ENCODE measurements around the gene AK8. TPM values are rescaled to one million over a fixed set of nuclear protein-coding genes. Genes with fewer than 3 reads are reported as not detected.

Gene AK8
- total RNA-seq, 3 donors from 2014 or later (not counting 1 experiment from before 2014, with no cell fraction given) = 0.14 to 0.21 (median 0.18) TPM

- H3K4me3 ChIP-seq (ENCODE audit: low read length) = no peak overlapping the region
- ATAC-seq = no peak
- H3K9me3 ChIP-seq (ENCODE audit: control insufficient read depth, insufficient read depth, low read length) = no peaks in the 10 kb centered on the region
- intact Hi-C loops (cut with micrococcal nuclease) = no loop called here
- H3K27me3 ChIP-seq (ENCODE audit: control insufficient read depth, insufficient read depth, low read length) = peaks cover 4% of the 10 kb centered on the region
- Mint-ChIP-seq H3K27ac (no peak overlapping the region), H3K36me3 (no peaks in the 10 kb centered on the region), H3K4me3 (no peak overlapping the region), H3K4me1 (no peaks in the 10 kb centered on the region), H3K27me3 (ENCODE audit: low read depth in 2 of 2) (peaks cover 3 to 7% of the 10 kb centered on the region in 2 donors), H3K9me3 (no peaks in the 10 kb centered on the region)
- H3K27ac ChIP-seq (ENCODE audit: low read length) = no peak overlapping the region
- no peaks in the 10 kb centered on the region for H3K4me1 ChIP-seq (ENCODE audit: control insufficient read depth, insufficient read depth, low read length)
- TF ChIP-seq, protein P1, sequence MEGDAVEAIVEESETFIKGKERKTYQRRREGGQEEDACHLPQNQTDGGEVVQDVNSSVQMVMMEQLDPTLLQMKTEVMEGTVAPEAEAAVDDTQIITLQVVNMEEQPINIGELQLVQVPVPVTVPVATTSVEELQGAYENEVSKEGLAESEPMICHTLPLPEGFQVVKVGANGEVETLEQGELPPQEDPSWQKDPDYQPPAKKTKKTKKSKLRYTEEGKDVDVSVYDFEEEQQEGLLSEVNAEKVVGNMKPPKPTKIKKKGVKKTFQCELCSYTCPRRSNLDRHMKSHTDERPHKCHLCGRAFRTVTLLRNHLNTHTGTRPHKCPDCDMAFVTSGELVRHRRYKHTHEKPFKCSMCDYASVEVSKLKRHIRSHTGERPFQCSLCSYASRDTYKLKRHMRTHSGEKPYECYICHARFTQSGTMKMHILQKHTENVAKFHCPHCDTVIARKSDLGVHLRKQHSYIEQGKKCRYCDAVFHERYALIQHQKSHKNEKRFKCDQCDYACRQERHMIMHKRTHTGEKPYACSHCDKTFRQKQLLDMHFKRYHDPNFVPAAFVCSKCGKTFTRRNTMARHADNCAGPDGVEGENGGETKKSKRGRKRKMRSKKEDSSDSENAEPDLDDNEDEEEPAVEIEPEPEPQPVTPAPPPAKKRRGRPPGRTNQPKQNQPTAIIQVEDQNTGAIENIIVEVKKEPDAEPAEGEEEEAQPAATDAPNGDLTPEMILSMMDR (IDR thresholded peaks at IDR 0.05) = no peak
- H3K36me3 ChIP-seq (ENCODE audit: control insufficient read depth, insufficient read depth, low read length) = no peaks in the 10 kb centered on the region
- no peak for DNase-seq
- WGBS (ENCODE audit: insufficient coverage) = 94% methylated on average over 12 of the region's 12 CpGs
These were observed 52.0 kb downstream of the AK8 start for GRCh38 chr9:132826131-132826530.

- Histone ChIP-seq H3K4me1 (ENCODE audit: control insufficient read depth, insufficient read depth, low read length) (no peaks in the 10 kb centered on the region), H3K9me3 (ENCODE audit: control insufficient read depth, insufficient read depth, low read length) (no peaks in the 10 kb centered on the region), H3K36me3 (ENCODE audit: control insufficient read depth, insufficient read depth, low read length) (no peaks in the 10 kb centered on the region), H3K4me3 (ENCODE audit: low read length) (no peak overlapping the region), H3K27ac (ENCODE audit: low read length) (no peak overlapping the region), H3K27me3 (ENCODE audit: control insufficient read depth, insufficient read depth, low read length) (peaks cover 4% of the 10 kb centered on the region)
- intact Hi-C loops (cut with micrococcal nuclease) = no loop called here
- WGBS (ENCODE audit: insufficient coverage) = 81% methylated on average over 10 of the region's 10 CpGs
- Mint-ChIP-seq H3K9me3 (no peaks in the 10 kb centered on the region), H3K27ac (no peak overlapping the region), H3K36me3 (no peaks in the 10 kb centered on the region), H3K27me3 (ENCODE audit: low read depth in 2 of 2) (peaks cover under 1 to 3% of the 10 kb centered on the region in 2 donors), H3K4me1 (no peaks in the 10 kb centered on the region), H3K4me3 (no peak overlapping the region)
- DNase-seq (no peak), ATAC-seq (no peak)
- TF ChIP-seq, protein P1 (IDR thresholded peaks at IDR 0.05) = no peak
These were observed 52.7 kb downstream of the AK8 start for GRCh38 chr9:132825430-132825829.

- intact Hi-C loops (cut with micrococcal nuclease) = no loop called here
- Mint-ChIP-seq H3K4me3 (no peak overlapping the region), H3K4me1 (no peaks in the 10 kb centered on the region), H3K9me3 (no peaks in the 10 kb centered on the region), H3K27me3 (ENCODE audit: low read depth in 2 of 2) (peaks cover 0 to 3% of the 10 kb centered on the region in 2 donors), H3K36me3 (no peaks in the 10 kb centered on the region), H3K27ac (no peak overlapping the region)
- Histone ChIP-seq H3K27me3 (ENCODE audit: control insufficient read depth, insufficient read depth, low read length) (peaks cover 4% of the 10 kb centered on the region), H3K4me1 (ENCODE audit: control insufficient read depth, insufficient read depth, low read length) (no peaks in the 10 kb centered on the region), H3K4me3 (ENCODE audit: low read length) (no peak overlapping the region), H3K27ac (ENCODE audit: low read length) (no peak overlapping the region), H3K36me3 (ENCODE audit: control insufficient read depth, insufficient read depth, low read length) (no peaks in the 10 kb centered on the region), H3K9me3 (ENCODE audit: control insufficient read depth, insufficient read depth, low read length) (no peaks in the 10 kb centered on the region)
- WGBS (ENCODE audit: insufficient coverage) = 83% methylated on average over 1 of the region's 2 CpGs
- ATAC-seq (no peak), DNase-seq (no peak)
- TF ChIP-seq, protein P1 (IDR thresholded peaks at IDR 0.05) = no peak
These were observed 53.1 kb downstream of the AK8 start for GRCh38 chr9:132824951-132825350.

DNA sequence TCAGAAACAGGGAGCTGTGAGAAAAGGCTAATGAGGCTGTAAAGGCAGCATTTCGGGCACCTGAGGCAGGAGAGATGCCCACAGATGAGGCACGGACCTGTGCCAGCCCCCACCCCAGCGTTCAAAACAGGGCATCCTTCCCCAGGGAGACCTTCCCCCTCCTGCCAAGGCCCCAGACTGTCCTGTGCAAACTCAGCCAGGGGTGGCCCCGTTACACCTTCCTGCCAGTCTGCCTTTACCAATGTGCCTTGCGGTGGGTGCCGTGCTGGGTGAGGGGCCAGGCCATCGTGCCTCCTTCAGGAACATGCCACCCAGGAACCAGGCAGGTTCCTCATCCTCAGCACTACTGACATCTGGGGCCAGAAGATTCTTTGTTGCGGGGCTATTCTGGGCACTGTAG, 53.9 kb downstream of the AK8 start:
- peaks cover 0 to 3% of the 10 kb centered on the region in 2 donors for H3K27me3 Mint-ChIP-seq (ENCODE audit: low read depth in 2 of 2)
- Histone ChIP-seq H3K4me1 (ENCODE audit: control insufficient read depth, insufficient read depth, low read length) (no peaks in the 10 kb centered on the region), H3K9me3 (ENCODE audit: control insufficient read depth, insufficient read depth, low read length) (no peaks in the 10 kb centered on the region), H3K27me3 (ENCODE audit: control insufficient read depth, insufficient read depth, low read length) (peaks cover 4% of the 10 kb centered on the region), H3K4me3 (ENCODE audit: low read length) (no peak overlapping the region), H3K36me3 (ENCODE audit: control insufficient read depth, insufficient read depth, low read length) (no peaks in the 10 kb centered on the region), H3K27ac (ENCODE audit: low read length) (no peak overlapping the region)
- DNase-seq (no peak), ATAC-seq (no peak)
- no peak overlapping the region for H3K4me3 Mint-ChIP-seq
- no peaks in the 10 kb centered on the region for H3K9me3 Mint-ChIP-seq
- H3K36me3 Mint-ChIP-seq = no peaks in the 10 kb centered on the region
- TF ChIP-seq, protein P1 (IDR thresholded peaks at IDR 0.05) = no peak
- WGBS (ENCODE audit: insufficient coverage) = 74% methylated on average over 8 of the region's 8 CpGs
- no peak overlapping the region for H3K27ac Mint-ChIP-seq
- intact Hi-C loops (cut with micrococcal nuclease) = no loop called here
- H3K4me1 Mint-ChIP-seq = no peaks in the 10 kb centered on the region

Measured in natural killer cell (primary cell).